ENCODE results near the gene PAX7.

DNA sequence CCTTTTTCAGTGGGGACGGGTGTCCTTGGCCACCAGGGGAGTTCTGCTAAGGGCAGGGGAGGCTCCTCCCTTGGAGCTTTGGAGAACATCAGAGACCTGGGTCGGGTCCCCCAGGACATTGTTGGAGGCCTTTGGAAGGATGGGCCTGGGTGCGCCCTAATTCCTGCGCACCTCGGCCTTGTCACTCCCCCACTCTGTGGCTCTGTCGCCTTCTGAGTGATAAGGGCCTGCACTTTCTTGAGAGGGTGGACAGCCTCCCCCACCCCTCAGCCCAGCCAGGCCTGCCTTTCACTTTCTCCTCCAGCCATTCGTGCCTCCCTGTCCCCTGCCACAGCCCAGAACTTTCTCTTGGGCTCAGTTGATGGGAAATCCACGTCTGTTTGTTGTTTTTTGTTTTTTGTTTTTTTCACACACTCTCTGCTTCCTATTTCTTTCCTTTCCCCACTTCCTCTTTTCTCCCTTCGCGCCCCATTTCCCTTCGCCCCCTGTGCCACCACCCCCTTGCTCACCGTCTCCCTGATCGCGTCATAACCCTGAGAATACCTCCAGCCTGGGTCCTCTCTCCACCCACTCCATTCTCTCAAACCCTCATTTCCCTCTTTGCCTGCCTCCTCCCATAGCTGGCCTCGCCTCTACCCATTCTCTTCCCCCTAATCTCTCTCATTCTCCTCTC, 85.6 kb downstream of the PAX7 start:
- TF ChIP-seq, protein P1, sequence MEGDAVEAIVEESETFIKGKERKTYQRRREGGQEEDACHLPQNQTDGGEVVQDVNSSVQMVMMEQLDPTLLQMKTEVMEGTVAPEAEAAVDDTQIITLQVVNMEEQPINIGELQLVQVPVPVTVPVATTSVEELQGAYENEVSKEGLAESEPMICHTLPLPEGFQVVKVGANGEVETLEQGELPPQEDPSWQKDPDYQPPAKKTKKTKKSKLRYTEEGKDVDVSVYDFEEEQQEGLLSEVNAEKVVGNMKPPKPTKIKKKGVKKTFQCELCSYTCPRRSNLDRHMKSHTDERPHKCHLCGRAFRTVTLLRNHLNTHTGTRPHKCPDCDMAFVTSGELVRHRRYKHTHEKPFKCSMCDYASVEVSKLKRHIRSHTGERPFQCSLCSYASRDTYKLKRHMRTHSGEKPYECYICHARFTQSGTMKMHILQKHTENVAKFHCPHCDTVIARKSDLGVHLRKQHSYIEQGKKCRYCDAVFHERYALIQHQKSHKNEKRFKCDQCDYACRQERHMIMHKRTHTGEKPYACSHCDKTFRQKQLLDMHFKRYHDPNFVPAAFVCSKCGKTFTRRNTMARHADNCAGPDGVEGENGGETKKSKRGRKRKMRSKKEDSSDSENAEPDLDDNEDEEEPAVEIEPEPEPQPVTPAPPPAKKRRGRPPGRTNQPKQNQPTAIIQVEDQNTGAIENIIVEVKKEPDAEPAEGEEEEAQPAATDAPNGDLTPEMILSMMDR (IDR thresholded peaks at IDR 0.05) = no peak
- TF ChIP-seq POLR2A (IDR thresholded peaks at IDR 0.05) = no peak

All from body of pancreas (tissue), 4 donors.